Measurements from ENCODE around the gene KBTBD7.

Gene KBTBD7, protein sequence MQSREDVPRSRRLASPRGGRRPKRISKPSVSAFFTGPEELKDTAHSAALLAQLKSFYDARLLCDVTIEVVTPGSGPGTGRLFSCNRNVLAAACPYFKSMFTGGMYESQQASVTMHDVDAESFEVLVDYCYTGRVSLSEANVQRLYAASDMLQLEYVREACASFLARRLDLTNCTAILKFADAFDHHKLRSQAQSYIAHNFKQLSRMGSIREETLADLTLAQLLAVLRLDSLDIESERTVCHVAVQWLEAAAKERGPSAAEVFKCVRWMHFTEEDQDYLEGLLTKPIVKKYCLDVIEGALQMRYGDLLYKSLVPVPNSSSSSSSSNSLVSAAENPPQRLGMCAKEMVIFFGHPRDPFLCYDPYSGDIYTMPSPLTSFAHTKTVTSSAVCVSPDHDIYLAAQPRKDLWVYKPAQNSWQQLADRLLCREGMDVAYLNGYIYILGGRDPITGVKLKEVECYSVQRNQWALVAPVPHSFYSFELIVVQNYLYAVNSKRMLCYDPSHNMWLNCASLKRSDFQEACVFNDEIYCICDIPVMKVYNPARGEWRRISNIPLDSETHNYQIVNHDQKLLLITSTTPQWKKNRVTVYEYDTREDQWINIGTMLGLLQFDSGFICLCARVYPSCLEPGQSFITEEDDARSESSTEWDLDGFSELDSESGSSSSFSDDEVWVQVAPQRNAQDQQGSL

DNA sequence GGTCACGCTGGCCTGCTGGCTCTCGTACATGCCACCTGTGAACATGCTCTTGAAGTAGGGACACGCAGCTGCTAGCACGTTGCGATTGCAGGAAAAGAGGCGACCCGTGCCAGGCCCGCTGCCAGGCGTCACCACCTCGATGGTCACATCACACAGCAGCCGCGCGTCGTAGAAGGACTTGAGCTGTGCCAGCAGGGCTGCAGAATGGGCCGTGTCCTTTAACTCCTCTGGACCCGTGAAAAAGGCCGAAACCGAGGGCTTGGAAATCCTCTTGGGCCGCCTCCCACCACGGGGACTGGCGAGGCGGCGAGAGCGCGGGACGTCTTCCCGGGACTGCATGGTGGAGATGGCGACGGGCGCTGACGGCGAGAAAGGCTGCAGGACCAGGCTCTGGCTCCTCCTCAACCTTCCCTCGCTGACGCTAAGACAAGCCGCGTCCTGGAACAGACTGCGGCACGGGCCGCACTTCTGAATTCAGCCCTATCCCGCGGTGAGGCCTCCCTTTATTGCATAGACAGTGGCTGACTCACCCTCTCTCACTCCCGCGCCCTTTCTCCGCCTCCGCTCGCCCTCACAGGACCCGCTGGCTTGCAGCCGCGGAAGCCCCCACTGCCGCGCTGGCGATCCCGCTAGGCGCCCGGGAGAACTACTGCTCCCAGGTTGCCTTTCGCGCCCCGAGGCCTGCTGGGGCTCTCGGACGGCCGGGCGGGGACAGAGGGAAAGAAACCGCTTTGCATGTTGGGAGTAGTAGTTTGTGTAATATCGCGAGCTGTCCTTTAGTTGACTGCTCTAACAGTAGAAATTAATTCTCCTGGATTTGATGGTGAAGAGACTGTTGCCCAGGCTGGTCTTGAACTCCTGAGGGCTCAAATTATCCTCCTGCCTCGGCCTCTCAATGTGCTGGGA, at the start of gene KBTBD7:
TSS of gene KBTBD7 (minus strand) at position 651 of the 906 bp plus-strand sequence. CDS start at position 339, 312 bp downstream.
- peak; percentile 99 for DNase-seq

DNA sequence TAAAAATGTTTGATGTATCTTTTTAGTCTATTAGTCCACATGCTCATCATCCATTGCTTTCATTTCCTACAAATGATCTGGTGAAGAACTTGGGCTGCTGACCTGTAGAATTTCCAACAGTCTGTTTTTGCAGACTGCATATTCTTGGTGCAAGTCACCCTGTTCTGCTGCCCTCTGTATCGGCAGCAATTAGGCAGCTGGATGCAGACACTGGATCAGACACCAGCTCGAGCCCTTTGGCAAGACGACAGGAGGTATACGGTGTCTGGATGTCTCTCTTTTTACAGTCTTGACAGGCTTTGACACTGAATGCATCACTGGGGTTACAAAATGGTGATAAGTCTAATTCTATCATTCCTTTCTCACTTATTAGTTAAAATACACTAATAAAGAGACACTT, 47.3 kb upstream of the KBTBD7 start:
- no peak for DNase-seq

DNA sequence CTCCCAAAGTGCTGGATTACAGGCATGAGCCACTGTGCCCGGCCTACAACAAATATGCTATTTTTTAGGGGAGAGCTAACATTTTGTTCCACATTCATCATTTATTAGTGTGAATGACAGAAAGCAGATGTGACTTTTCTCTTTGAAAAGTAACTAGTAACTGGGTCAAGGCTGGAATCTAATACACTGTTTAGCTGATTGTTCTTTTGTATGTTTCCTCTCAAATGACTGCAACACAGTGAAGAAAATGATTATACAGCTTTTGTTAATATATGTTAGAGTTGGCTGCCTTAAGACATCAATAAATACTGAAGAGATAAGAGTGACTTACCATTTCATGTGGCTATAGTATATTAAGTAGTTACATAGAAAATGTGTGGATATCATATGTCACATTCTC, 42.0 kb upstream of the KBTBD7 start:
- DNase-seq, result no peak

DNA sequence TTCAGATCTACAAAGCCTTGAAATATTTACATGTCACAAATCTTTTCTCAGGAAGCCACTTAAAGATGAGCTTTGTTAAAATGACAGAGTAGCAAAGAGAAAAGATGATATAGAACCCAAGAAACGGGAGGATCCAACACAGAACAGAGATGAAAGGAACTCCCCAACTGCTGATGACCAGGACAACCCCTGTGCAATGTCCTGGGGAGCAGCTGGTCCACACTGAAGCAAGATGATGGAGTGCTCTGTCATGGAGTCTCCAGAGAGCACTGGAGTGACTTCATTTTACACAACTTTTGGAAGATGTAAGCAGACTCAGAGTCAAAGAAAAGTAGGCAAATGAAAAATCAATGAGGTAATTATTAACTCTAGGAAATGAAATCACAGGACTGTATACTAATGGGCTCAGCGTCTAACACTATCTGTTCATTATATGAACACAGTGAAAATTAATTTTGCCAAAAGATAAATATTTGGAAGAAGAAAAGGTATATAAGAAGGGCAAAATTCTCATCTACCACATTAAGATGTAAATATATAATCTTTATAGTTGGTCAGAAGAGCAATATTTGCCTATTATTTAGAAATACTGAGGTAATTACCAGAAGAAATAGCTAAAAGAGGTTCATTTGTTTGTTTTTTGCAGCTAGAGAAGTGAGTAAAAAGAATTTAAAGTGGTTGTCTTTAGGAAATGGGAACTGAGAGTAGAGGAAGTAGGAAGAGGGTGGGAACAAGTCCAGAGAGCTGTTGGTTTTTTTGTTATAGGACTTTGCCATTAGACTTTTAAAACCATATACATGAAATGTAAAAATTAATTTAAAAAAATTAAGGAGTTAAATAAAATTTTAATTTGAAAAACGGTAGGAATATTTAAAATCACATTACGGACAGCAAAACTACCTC, 38.5 kb upstream of the KBTBD7 start:
- no peak for DNase-seq

DNA sequence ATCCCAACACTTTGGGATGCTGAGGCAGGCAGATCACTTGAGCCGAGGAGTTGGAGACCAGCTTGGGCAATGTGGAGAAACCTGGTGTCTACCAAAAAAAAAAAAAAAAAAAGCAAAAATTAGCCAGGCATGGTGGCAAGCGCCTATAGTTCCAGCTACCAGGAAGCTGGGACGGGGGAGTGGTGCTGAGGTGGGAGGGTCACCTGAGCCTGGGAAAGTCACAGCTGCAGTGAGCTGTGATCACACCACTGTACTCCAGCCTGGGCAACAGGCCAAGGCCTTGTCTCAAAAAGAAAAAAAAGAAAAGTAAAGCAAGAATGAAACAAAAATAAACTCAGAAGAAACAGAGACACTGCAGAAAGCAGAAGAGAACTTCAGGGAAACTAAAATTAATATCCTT, 37.4 kb upstream of the KBTBD7 start:
- no peak for DNase-seq

DNA sequence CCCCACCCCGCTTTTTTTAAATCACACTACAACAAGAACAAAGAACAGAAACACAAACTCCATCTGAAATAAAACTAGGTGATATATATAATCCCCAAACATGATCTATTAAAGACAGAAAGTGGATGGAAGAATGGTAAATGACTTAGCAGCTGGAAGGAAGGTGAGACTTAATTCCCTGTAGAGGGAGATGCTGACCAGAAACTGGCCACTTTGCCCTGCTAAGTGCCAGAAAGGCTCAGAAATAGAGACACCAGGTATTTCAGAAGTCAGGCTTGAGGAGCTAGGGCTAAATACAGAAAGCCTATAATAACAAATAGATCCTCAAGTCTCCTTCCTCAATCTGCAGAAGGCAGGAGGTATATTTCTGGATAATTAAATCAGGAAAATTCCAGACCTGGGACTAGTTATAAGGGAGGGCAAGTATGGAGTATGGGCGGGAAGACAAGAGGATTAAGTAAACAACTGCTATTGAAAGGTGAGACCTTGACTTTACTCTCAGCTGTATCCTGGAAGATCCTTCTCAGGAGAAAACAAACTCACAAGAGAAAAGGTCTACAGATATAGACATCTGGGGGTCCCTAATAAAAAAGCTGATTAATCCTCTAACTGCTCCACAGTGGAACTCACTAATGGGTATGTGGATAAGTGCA, 36.8 kb upstream of the KBTBD7 start:
- DNase-seq, result no peak

DNA sequence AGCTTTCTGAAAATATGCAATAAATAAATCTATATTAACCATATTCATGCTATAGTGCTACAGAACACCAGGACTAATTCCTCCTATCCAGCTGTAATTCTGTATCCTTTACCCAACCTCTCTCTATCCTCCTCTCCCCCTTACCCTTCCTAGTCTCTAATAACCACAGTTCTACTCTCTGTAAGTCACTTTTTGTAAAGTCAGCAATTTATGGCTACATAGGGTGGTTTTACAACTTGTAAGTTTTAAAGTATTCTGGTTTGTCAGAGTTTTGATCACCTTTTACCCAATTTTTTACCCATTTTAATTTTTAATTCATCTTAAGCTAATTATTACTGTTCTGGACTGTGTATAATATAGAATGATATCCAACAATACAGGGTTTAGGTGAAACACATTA, 35.0 kb upstream of the KBTBD7 start:
- DNase-seq, result no peak

DNA sequence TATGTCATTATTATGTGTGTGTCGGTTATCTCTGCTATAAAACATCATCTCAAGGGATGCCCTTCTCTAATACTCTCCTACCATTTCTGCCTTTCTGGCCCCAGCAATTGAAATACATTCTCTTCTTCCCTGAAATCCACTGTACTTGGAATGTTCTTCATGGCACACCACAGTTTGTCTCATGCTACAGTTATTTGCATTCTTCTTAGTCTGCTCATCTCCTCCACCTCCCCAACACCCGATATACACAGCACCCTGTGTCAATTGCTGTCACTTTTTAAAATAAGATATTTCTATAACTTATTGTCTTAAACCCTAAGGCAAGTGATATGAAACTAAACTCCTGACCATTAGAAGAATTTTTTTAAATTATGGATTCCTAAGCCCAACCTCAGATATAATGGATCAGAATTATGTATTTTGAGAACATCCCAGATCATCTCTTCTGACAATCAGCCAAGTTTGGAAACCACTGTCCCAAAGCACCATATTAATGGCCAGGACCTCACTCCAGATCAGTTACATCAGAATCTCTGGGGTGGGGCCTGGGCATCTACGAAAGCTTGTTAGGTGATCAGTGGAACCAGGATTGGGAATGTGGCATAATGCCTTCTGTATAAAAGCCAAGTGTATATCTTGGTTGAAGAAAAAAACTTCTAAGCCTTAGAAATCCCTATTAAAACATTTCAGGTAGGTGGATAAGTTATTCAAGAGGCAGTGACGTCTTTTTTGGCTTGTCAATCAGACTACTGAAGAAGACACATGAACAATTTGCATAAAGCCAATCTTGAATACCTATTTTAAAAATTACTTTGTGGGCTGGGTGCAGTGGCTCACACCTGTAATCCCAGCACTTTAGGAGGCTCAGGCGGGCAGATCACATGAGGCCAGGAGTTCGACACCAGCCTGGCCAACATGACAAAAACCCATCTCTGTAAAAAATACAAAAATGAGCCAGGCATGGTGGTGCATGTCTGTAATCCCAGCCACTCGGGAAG, 30.0 kb upstream of the KBTBD7 start:
- DNase-seq, result peak; percentile 89

DNA sequence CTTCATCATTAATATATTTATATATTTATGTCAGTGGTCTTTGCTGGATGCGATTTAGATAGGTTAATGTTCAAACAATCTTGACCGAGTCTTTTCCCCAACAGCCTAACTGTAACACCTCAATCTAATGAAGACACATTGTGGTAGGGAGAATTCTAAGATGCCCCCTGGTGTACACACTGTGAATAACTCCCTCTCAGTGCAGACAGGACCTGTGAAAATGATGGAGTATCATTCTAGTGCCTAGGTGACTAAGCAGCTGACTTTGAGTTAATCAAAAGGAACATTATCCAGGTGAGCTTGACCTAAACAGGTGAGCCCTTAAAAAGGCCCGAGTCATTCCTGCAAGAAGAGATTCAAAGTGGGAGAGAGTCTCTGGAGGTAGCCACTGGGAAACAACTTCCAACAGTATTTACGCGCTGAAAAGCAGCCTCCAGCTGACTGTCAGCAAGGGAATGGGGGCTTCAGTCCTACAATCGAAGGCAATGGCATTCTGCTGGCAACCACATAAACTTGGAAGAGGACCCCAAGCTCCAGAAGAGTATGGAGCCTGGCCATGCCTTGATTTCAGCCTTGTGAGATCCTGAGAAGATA, 28.0 kb upstream of the KBTBD7 start:
- peak; percentile 63 for DNase-seq

DNA sequence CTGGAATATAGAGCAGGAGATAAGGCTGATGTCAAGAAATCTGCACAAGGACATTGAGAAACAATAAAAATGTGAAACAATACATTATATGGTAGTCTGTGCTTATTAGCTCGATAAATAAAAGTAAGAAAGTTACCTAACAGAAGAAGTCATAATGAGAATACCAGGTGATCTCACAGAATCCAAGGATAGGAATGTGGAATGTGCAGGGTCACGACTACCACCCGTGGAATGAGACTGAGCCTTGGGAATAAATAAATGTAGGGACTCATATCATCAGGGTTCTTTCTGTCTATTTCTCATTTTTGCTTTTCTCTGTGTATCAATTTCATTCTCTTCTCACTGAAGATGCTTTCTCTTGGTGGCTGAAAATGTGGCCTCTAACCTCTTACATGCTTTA, 26.0 kb upstream of the KBTBD7 start:
- DNase-seq, result peak; percentile 39

DNA sequence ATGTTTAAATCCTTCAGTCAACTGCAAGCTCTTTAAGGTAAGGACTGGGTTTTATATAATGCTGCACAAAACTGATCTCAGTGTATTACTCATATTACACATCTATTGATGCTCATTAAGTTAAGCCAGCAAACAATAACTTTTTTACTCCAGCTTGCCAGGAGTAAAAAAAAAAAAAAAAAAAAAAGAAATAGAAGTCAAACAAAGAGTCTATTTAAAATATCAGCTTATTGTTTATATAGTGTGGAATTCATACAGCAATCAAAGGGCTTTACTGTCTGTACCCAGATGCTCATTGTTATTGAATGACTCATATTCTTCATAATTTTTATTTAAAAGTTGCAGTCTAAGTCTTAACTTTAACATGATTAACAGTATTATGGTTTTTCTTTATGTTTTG, 21.8 kb upstream of the KBTBD7 start:
- DNase-seq, result peak; percentile 52

DNA sequence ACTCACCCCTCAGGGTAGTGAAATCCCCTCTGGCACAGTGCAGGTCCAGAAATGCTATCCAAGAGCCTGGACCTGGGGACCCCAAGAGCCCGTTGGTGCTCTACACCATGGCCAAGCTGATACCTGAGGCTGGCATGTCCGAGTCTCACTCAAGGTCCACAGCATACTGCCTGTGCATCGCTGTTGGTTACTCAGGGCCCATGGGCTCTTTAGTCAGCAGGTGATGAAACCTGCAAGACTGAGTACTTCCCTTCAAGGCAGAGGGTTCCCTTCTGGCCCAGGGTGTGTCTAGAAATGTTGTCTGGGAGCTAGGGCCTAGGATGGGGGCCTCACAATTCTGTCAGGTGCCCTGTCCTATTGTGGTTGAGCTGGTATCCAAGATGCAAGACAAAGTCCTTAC, 19.6 kb upstream of the KBTBD7 start:
- no peak for DNase-seq

DNA sequence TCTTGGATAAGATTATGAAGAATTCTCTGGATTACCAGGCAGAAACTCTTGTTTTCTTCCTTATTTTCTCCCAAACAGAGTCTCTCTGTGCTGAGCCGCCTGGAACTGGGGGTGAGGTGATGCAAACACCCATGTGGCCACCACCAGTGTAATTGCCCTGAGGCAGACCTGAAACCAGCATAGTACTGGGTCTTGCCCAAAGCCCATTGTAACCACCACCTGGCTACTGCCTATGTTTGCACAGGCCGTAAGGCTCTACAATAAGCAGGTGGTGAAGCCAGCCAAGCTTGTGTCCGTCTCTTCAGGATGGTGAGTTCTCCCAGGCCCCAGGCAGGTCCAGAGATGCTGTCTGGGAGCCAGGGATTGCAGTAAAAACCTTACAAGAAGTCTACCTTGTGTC, 18.9 kb upstream of the KBTBD7 start:
- no peak for DNase-seq

DNA sequence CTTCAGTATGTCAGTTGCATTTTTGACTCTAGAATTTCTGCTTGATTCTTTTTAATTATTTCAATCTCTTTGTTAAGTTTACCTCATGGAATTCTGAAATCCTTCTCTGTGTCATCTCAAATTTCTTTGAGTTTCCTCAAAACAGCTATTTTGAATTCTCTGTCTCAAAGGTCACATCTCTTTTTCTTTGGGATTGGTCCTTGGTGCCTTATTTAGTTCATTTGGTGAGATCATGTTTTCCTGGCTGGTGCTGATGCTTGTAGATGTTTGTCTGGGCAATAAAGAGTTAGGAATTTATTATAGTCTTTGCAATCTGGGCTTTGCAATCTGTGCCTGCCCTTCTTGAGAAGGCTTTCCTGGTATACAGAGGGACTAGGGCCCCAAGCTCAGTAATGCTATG, 18.5 kb upstream of the KBTBD7 start:
- DNase-seq, result no peak

DNA sequence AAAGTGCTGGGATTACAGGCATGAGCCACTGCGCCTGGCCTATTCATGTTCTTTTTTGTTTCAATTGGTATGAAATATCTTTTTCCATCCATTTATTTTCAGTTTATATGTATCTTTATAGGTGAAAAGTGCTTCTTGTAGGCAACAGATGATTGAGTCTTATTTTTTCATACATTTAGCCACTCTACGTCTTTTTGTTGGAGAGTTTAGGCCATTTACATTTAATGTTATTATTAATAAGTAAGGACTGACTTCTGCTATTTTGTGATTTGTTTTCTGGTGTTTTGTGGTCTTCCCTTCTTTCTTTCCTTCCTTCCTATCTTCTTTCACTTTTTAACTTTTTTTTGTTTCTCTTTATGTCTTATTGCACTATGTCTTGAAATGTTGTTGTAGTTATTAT, 16.7 kb upstream of the KBTBD7 start:
- no peak for DNase-seq

DNA sequence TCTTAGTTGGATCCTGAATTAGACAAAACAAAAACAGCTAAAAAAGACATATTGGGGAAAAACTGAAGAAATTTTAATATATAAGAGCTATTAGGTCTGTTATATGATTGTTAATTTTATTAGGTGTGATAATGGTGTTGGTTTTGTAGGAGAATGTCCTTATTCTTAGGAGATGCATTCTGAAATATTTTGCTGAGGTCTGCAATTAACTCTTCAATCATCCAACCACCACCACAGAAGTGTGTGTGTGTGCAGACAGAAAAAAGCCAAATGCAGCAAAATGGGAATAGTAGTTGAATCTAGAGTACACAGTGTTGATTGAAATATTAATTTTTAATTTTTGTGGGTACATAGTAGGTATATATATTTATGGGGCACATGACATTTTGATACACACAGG, 12.1 kb upstream of the KBTBD7 start:
- no peak for DNase-seq

DNA sequence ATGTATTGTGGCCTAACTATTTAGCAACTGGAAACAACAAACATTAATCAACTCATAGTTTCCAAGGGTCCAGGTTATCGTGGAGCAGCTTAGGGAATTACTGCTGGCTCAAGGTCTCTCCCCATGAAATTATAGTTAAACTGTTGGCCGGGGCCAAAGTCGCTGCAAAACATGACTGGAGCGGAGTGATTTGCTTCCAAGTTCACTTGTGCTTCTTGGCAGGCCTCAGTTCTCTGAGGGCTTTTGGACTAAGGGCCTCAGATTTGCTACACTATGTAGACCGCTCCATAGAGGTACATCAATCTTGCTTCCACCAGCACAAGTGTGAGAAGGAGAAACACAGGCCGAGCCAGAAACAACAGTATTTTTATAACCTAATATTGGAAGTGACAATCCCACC, 9.4 kb upstream of the KBTBD7 start:
- no peak for DNase-seq

DNA sequence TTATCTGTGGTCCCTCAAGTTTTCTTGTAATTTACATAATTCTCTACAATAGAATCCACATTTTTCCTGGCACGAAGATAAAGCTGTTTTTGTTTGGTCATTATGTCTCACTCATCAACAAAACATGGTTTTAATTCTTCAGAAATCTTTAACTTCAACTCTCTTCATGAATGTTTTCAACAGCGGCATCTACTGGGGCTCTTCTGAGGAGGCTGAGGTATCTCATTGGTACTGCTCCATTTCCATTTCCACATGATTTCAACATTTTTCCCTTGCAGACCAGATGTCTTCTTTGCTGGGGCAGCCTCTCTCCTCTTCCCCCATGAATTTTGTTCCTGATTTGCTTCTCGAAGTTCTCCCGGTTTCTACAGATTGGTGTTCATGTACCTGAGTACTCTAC, 5.8 kb upstream of the KBTBD7 start:
- no peak for DNase-seq

DNA sequence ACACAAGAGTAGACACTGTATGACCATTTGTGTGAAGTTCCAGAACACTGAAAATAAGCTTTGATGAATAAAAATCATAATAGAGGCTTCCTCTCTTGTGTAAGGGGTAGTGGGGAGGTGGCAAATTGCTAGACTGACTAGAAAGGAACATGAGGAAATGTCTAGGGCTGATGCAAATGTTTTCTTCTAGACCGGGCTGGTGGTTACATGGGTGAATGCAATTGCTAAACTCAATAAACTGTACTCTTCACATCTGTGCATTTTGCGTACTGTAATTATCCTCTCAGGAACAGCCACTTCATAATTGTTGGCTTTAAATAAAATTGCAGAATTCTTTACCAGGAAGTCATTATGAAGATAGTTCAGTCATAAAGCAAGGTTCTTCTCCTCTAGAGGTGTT, 5.2 kb upstream of the KBTBD7 start:
- no peak for DNase-seq

DNA sequence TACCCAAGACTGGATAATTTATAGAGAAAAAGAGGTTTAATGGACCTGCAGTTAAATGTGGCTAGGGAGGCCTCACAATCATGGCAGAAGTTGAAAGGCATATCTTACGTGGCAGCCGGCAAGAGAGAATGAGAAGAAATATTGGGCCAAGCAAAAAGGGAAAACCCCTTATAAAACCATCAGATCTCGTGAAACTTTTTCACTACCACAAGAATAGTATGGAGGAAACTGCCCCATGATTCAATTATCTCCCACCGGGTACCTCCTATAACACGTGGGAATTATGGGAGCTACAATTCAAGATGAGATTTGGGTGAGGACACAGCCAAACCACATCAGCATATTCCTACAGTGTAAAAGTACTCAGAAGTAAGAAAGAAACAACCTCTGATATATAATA, 4.7 kb upstream of the KBTBD7 start:
- no peak for DNase-seq

Measured in EL (cell line).